ENCODE data around the gene PADI3. TPM values are rescaled to one million over a fixed set of nuclear protein-coding genes. Genes with fewer than 3 reads are reported as not detected.

The PADI3 gene
- total RNA-seq, 3 donors from 2014 or later (not counting 1 experiment from before 2014, with no cell fraction given), result not detected

GRCh38 chr1:17307329-17307728 lies 58.4 kb downstream of the PADI3 start:
- peaks cover 4% of the 10 kb centered on the region for H3K36me3 Mint-ChIP-seq
- peaks cover under 1 to 2% of the 10 kb centered on the region in 2 donors for H3K9me3 Mint-ChIP-seq
- Histone ChIP-seq H3K4me3 (ENCODE audit: low read length) (no peak overlapping the region), H3K27ac (ENCODE audit: low read length) (no peak overlapping the region), H3K27me3 (ENCODE audit: control insufficient read depth, insufficient read depth, low read length) (no peaks in the 10 kb centered on the region), H3K36me3 (ENCODE audit: control insufficient read depth, insufficient read depth, low read length) (no peaks in the 10 kb centered on the region), H3K4me1 (ENCODE audit: control insufficient read depth, insufficient read depth, low read length) (peaks cover 3% of the 10 kb centered on the region), H3K9me3 (ENCODE audit: control insufficient read depth, insufficient read depth, low read length) (peaks cover 3% of the 10 kb centered on the region)
- no peak overlapping the region for H3K4me3 Mint-ChIP-seq
- H3K27me3 Mint-ChIP-seq (ENCODE audit: low read depth in 2 of 2), result peaks cover 2 to 16% of the 10 kb centered on the region in 2 donors
- no peak for ATAC-seq
- H3K27ac Mint-ChIP-seq, result no peak overlapping the region
- H3K4me1 Mint-ChIP-seq, result no peaks in the 10 kb centered on the region
- intact Hi-C loops (cut with micrococcal nuclease), result no loop called here
- WGBS (ENCODE audit: insufficient coverage), result 81% methylated on average over 6 of the region's 6 CpGs
- TF ChIP-seq, protein P1, sequence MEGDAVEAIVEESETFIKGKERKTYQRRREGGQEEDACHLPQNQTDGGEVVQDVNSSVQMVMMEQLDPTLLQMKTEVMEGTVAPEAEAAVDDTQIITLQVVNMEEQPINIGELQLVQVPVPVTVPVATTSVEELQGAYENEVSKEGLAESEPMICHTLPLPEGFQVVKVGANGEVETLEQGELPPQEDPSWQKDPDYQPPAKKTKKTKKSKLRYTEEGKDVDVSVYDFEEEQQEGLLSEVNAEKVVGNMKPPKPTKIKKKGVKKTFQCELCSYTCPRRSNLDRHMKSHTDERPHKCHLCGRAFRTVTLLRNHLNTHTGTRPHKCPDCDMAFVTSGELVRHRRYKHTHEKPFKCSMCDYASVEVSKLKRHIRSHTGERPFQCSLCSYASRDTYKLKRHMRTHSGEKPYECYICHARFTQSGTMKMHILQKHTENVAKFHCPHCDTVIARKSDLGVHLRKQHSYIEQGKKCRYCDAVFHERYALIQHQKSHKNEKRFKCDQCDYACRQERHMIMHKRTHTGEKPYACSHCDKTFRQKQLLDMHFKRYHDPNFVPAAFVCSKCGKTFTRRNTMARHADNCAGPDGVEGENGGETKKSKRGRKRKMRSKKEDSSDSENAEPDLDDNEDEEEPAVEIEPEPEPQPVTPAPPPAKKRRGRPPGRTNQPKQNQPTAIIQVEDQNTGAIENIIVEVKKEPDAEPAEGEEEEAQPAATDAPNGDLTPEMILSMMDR (IDR thresholded peaks at IDR 0.05), result no peak
- no peak for DNase-seq

DNA sequence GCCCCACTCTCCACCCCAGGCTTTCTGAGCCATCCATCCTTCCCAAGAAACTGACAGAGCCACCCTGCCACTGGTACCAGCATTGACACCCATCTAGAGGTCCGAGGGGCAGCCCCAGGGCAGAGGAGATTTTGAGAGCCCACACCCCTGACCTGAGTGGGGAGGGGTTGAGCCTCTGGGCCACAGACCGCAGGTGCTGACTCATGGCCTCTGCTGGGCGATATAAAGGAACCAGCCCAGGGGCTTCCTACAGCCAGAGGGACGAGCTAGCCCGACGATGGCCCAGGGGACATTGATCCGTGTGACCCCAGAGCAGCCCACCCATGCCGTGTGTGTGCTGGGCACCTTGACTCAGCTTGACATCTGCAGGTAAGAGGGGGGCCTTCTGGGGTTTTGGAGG lies 59.0 kb downstream of the PADI3 start, which contains the start of gene PADI4:
PADI4 (plus strand) TSS at position 252 of the 400 bp plus-strand sequence; CDS start at position 278, 26 bp downstream.
- no peaks in the 10 kb centered on the region for H3K27me3 ChIP-seq (ENCODE audit: control insufficient read depth, insufficient read depth, low read length)
- no peak within 1 kb of the TSS for H3K27ac Mint-ChIP-seq
- H3K4me3 Mint-ChIP-seq, result no peak within 1 kb of the TSS
- peaks cover 0 to under 1% of the 10 kb centered on the region in 2 donors for H3K9me3 Mint-ChIP-seq
- 12% methylated on average over 8 of the region's 8 CpGs for WGBS (ENCODE audit: insufficient coverage)
- H3K4me3 ChIP-seq (ENCODE audit: low read length), result no peak within 1 kb of the TSS
- ATAC-seq (peak in 1 of 3 donors; percentile 76), DNase-seq (no peak)
- TF ChIP-seq, protein P1 (IDR thresholded peaks at IDR 0.05), result no peak
- H3K4me1 Mint-ChIP-seq, result no peaks in the 10 kb centered on the region
- no peaks in the 10 kb centered on the region for H3K36me3 Mint-ChIP-seq
- intact Hi-C loops (cut with micrococcal nuclease), result no loop called here
- H3K9me3 ChIP-seq (ENCODE audit: control insufficient read depth, insufficient read depth, low read length), result no peaks in the 10 kb centered on the region
- no peak within 1 kb of the TSS for H3K27ac ChIP-seq (ENCODE audit: low read length)
- H3K36me3 ChIP-seq (ENCODE audit: control insufficient read depth, insufficient read depth, low read length), result no peaks in the 10 kb centered on the region
- peaks cover 3% of the 10 kb centered on the region for H3K4me1 ChIP-seq (ENCODE audit: control insufficient read depth, insufficient read depth, low read length)
- peaks cover 2 to 16% of the 10 kb centered on the region in 2 donors for H3K27me3 Mint-ChIP-seq (ENCODE audit: low read depth in 2 of 2)

DNA sequence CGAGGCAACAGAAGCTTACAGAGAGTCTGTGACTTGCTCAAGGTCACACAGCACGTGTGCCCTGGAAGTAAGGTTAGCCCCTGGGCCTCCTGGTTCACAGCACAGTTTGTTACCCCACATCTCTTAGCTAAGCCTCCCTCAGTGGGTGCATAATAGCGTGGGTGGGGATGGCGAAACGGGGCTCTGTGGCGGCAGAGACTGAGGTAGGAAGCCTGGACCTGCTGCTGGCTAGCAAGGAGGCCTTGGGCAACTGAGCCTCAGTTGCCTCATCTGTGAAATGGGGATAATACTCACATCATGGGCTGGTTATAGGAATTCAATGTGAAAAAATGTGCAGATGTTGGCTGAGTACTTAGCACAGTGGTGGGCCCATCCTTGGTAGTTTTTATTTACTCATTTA lies 59.7 kb downstream of the PADI3 start:
- Histone ChIP-seq H3K4me1 (ENCODE audit: control insufficient read depth, insufficient read depth, low read length) (peaks cover 3% of the 10 kb centered on the region), H3K27ac (ENCODE audit: low read length) (no peak overlapping the region), H3K27me3 (ENCODE audit: control insufficient read depth, insufficient read depth, low read length) (no peaks in the 10 kb centered on the region), H3K9me3 (ENCODE audit: control insufficient read depth, insufficient read depth, low read length) (no peaks in the 10 kb centered on the region), H3K36me3 (ENCODE audit: control insufficient read depth, insufficient read depth, low read length) (no peaks in the 10 kb centered on the region), H3K4me3 (ENCODE audit: low read length) (no peak overlapping the region)
- DNase-seq (no peak), ATAC-seq (no peak)
- Mint-ChIP-seq H3K27ac (no peak overlapping the region), H3K27me3 (ENCODE audit: low read depth in 2 of 2) (peaks cover 2 to 16% of the 10 kb centered on the region in 2 donors), H3K9me3 (no peaks in the 10 kb centered on the region), H3K4me1 (no peaks in the 10 kb centered on the region), H3K4me3 (no peak overlapping the region), H3K36me3 (no peaks in the 10 kb centered on the region)
- intact Hi-C loops (cut with micrococcal nuclease), result no loop called here
- TF ChIP-seq, protein P1 (IDR thresholded peaks at IDR 0.05), result no peak
- WGBS (ENCODE audit: insufficient coverage), result 48% methylated on average over 6 of the region's 6 CpGs

- Mint-ChIP-seq H3K4me3 (no peak overlapping the region), H3K27ac (no peak overlapping the region), H3K4me1 (no peaks in the 10 kb centered on the region), H3K9me3 (no peaks in the 10 kb centered on the region), H3K27me3 (ENCODE audit: low read depth in 2 of 2) (peaks cover 2 to 16% of the 10 kb centered on the region in 2 donors), H3K36me3 (no peaks in the 10 kb centered on the region)
- Histone ChIP-seq H3K9me3 (ENCODE audit: control insufficient read depth, insufficient read depth, low read length) (no peaks in the 10 kb centered on the region), H3K27ac (ENCODE audit: low read length) (no peak overlapping the region), H3K4me3 (ENCODE audit: low read length) (no peak overlapping the region), H3K27me3 (ENCODE audit: control insufficient read depth, insufficient read depth, low read length) (no peaks in the 10 kb centered on the region), H3K36me3 (ENCODE audit: control insufficient read depth, insufficient read depth, low read length) (no peaks in the 10 kb centered on the region), H3K4me1 (ENCODE audit: control insufficient read depth, insufficient read depth, low read length) (peaks cover 3% of the 10 kb centered on the region)
- ATAC-seq (no peak), DNase-seq (no peak)
- 79% methylated on average over 8 of the region's 8 CpGs for WGBS (ENCODE audit: insufficient coverage)
- intact Hi-C loops (cut with micrococcal nuclease), result no loop called here
- TF ChIP-seq, protein P1 (IDR thresholded peaks at IDR 0.05), result no peak
Observed at GRCh38 chr1:17309426-17310067, 60.6 kb downstream of the PADI3 start.

Measured in natural killer cell (primary cell).